HepG2 (cell line): Measurements from ENCODE around the gene KLF9. TPM values are rescaled to one million over a fixed set of nuclear protein-coding genes. Genes with fewer than 3 reads are reported as not detected.

Experiments
- ATAC-seq: fragments of 200-7000 bp; cut with Tn5 transposase; 3 replicates; pipeline ENCODE4 v1.9.1; 2020; ENCODE audit warnings: mild to moderate bottlenecking, moderate library complexity
- BruUV-seq: library from RNA; stranded (reverse); fragments of 400-500 nt; replicated peaks from 2 replicates; lab custom pipeline; 2021; lab: Mats Ljungman, UMichigan
- CTCF ChIA-PET: fragments of 300-600 bp; formaldehyde crosslinking; extraction: SDS; loops from one replicate; lab custom pipeline; 2021; ENCODE audit warnings: low total read pairs, inconsistent platforms, low intra/inter-chr PET ratio; lab: Yijun Ruan, JAX
- POLR2A ChIA-PET: fragments of 350-600 bp; sonication (Branson Sonifier 250); formaldehyde crosslinking; loops from one replicate; lab custom pipeline; 2020; ENCODE audit warnings: antibody characterized with exemption, inconsistent platforms; lab: Yijun Ruan, JAX
- DNase-seq: peaks from one replicate; pipeline ENCODE4 v3.0.0-alpha.2; 2015; ENCODE audit warnings: low spot score
- FAIRE-seq: peaks from 3 replicates; lab custom pipeline; 2011; peaks lifted over from hg19 to GRCh38; lab: Jason Lieb, UNC
- H2AFZ ChIP-seq: one replicate; pipeline ENCODE4 v1.6.1; 2011; ENCODE audit warnings: low read length, inconsistent platforms
- H3K27ac ChIP-seq: fragments of 300-600 bp; 3 replicates; pipeline ENCODE4 v1.8.0; 2011; ENCODE audit warnings: mixed run types, mild to moderate bottlenecking, mixed read lengths, low read length, inconsistent platforms; ENCODE audit not compliant: insufficient read depth; ENCODE audit errors: extremely low read length
- H3K27me3 ChIP-seq, 2 experiments: fragments of 200-600 bp in 1 of 2; 2 replicates in 1 of 2; 3 replicates in 1 of 2; pipeline versions ENCODE4 v1.6.0 to v1.8.0; 2011; ENCODE audit warnings: low read length in 2 of 2, mild to moderate bottlenecking in 2 of 2, moderate library complexity in 2 of 2, inconsistent platforms in 1 of 2; ENCODE audit not compliant: insufficient read depth in 2 of 2, control insufficient read depth in 1 of 2
- H3K36me3 ChIP-seq, 2 experiments: fragments of 200-600 bp in 1 of 2; replicated peaks in 1 of 2; 2 replicates in 1 of 2; 3 replicates in 1 of 2; pipeline versions ENCODE4 v1.5.1 to v1.8.0; 2011; ENCODE audit warnings: low read length in 2 of 2, inconsistent platforms in 1 of 2; ENCODE audit not compliant: insufficient read depth in 2 of 2, control insufficient read depth in 1 of 2
- H3K4me1 ChIP-seq: 2 replicates; pipeline ENCODE4 v1.5.1; 2012; ENCODE audit warnings: low read length, inconsistent platforms; ENCODE audit not compliant: insufficient read depth
- H3K4me2 ChIP-seq: 2 replicates; pipeline ENCODE4 v1.6.0; 2011; ENCODE audit warnings: low read depth, low read length, inconsistent platforms
- H3K4me3 ChIP-seq, 3 experiments: fragments of 200-600 bp in 1 of 3; sonication (generic), shearing (Covaris generic) in 1 of 3; replicated peaks in 1 of 3; 2 replicates each; pipeline ENCODE4 v1.5.1; 2011 to 2016; ENCODE audit warnings: low read length in 3 of 3, inconsistent platforms in 2 of 3, low read depth in 2 of 3, mild to moderate bottlenecking in 2 of 3, control low read depth in 1 of 3, mixed read lengths in 1 of 3; ENCODE audit not compliant: insufficient read depth in 1 of 3
- H3K79me2 ChIP-seq: one replicate; pipeline ENCODE4 v1.6.1; 2011; ENCODE audit warnings: low read length, inconsistent platforms; ENCODE audit not compliant: insufficient read depth
- H3K9ac ChIP-seq: 2 replicates; pipeline ENCODE4 v1.6.0; 2011; ENCODE audit warnings: mild to moderate bottlenecking, low read depth, low read length, inconsistent platforms; ENCODE audit not compliant: insufficient read depth
- H3K9me3 ChIP-seq: 2 replicates; pipeline ENCODE4 v1.5.1; 2012; ENCODE audit warnings: mild to moderate bottlenecking, low read length
- H4K20me1 ChIP-seq: 2 replicates; pipeline ENCODE4 v1.6.0; 2011; ENCODE audit warnings: inconsistent platforms, mild to moderate bottlenecking, low read length, moderate library complexity; ENCODE audit not compliant: insufficient read depth
- CBX1 ChIP-seq: IDR thresholded peaks from one replicate; pipeline ENCODE4 v1.6.1; 2016; ENCODE audit warnings: antibody characterized with exemption, low read depth
- GFI1 ChIP-seq: sonication (generic); formaldehyde crosslinking; IDR thresholded peaks from 2 replicates; pipeline ENCODE4 v1.5.0; 2020; ENCODE audit warnings: missing genetic modification reagents, mild to moderate bottlenecking, borderline replicate concordance
- HNF4G ChIP-seq, 2 experiments: sonication (generic) in 1 of 2; formaldehyde crosslinking in 1 of 2; IDR thresholded peaks; 2 replicates each; pipeline versions ENCODE4 v1.4.0 to v1.6.1; 2011 to 2020; ENCODE audit warnings: borderline replicate concordance in 2 of 2, low read depth in 2 of 2, mild to moderate bottlenecking in 2 of 2, low read length in 1 of 2, missing genetic modification reagents in 1 of 2, moderate library complexity in 1 of 2
- MATR3 ChIP-seq: sonication (generic); formaldehyde crosslinking; IDR thresholded peaks from 2 replicates; pipeline ENCODE4 v1.4.0; 2020; ENCODE audit warnings: missing genetic modification reagents
- MTF2 ChIP-seq: sonication (generic); formaldehyde crosslinking; IDR thresholded peaks from 2 replicates; pipeline ENCODE4 v1.5.0; 2020; ENCODE audit warnings: missing genetic modification reagents, borderline replicate concordance
- SIX4 ChIP-seq: sonication (generic); formaldehyde crosslinking; IDR thresholded peaks from 2 replicates; pipeline ENCODE4 v1.4.0; 2020; ENCODE audit warnings: missing genetic modification reagents
- SRSF1 ChIP-seq: fragments of 200-400 bp; formaldehyde crosslinking; optimal IDR thresholded peaks from 2 replicates; pipeline ENCODE3; 2017; ENCODE audit warnings: mild to moderate bottlenecking, low read depth, low read length, moderate library complexity
- ZBTB10 ChIP-seq: sonication (generic); formaldehyde crosslinking; IDR thresholded peaks from 2 replicates; pipeline ENCODE4 v1.4.0; 2020; ENCODE audit warnings: missing genetic modification reagents, borderline replicate concordance
- ZNF280D ChIP-seq: sonication (generic); formaldehyde crosslinking; IDR thresholded peaks from 2 replicates; pipeline ENCODE4 v1.5.1; 2020; ENCODE audit warnings: mild to moderate bottlenecking, missing genetic modification reagents
- ZNF414 ChIP-seq: sonication (generic); formaldehyde crosslinking; IDR thresholded peaks from 2 replicates; pipeline ENCODE4 v1.5.0; 2020; ENCODE audit warnings: missing genetic modification reagents
- ZNF446 ChIP-seq: sonication (generic); formaldehyde crosslinking; IDR thresholded peaks from 2 replicates; pipeline ENCODE4 v1.5.0; 2020; ENCODE audit warnings: mild to moderate bottlenecking, missing genetic modification reagents
- ZNF710 ChIP-seq: sonication (generic); formaldehyde crosslinking; IDR thresholded peaks from 2 replicates; pipeline ENCODE4 v1.5.0; 2020; ENCODE audit warnings: mild to moderate bottlenecking, missing genetic modification reagents, borderline replicate concordance
- ZNF777 ChIP-seq: sonication (generic); formaldehyde crosslinking; IDR thresholded peaks from 2 replicates; pipeline ENCODE4 v1.4.0; 2020; ENCODE audit warnings: missing genetic modification reagents
- ZNF784 ChIP-seq: sonication (generic); formaldehyde crosslinking; IDR thresholded peaks from 2 replicates; pipeline ENCODE4 v1.5.1; 2020; ENCODE audit warnings: missing genetic modification reagents, mild to moderate bottlenecking, borderline replicate concordance
- WGBS: methylation state at CpG from one replicate; pipeline ENCODE4 v1.1.6; 2017; ENCODE audit warnings: low lambda C conversion rate; 5-methylcytosine and 5-hydroxymethylcytosine counted together
- in situ Hi-C: cut with HindIII; loops from 2 replicates; pipeline ENCODE4 v1.10.0; 2017; ENCODE audit warnings: low pct_unique_long_range_greater_than_20kb; ENCODE audit not compliant: extremely low pct_ligation_motif_present
- intact Hi-C: fragments of 100-400 bp; cut with micrococcal nuclease; formaldehyde crosslinking; loops from one replicate; pipeline ENCODE4 v1.10.0; 2022; ENCODE audit not compliant: unreplicated experiment
- polyA plus RNA-seq, 8 experiments: library from polyadenylated mRNA; depleted of rRNA in 3 of 8; stranded (reverse) in 7 of 8; unstranded in 1 of 8; fragments of >200 nt; fragmentation: Illumina TruSeq in 4 of 8; extraction: Trizol in 4 of 8; gene quantifications; 2 replicates each; pipeline versions ENCODE4 v1.2.1 to v1.2.3, GENCODE V29; 2011 to 2016; ENCODE audit warnings: low read depth in 4 of 8, missing spikeins in 1 of 8, mixed read lengths in 1 of 8; ENCODE audit not compliant: insufficient read depth in 1 of 8
- total RNA-seq, 5 experiments: library from RNA; depleted of rRNA; stranded (reverse); fragments of >200 nt; fragmentation: Illumina TruSeq; extraction: Trizol; gene quantifications; 2 replicates each; pipeline ENCODE4 v1.2.3, GENCODE V29; 2016; ENCODE audit warnings: low read depth in 1 of 5

Gene KLF9
- total and polyA plus RNA-seq, 2 of the 13 experiments (the other 11 are each of a cell fraction or from before 2014, with no cell fraction given), result 5.7 to 7.2 TPM

- ATAC-seq, result no peak; the same call in 2 of the 3 replicates
- no peaks in the 10 kb centered on the region for H3K36me3 ChIP-seq
- H3K4me2 ChIP-seq, result peak overlapping the region; percentile 99
- no peak overlapping the region for H2AFZ ChIP-seq
- WGBS, result 3% methylated on average over 13 of the region's 53 CpGs
- CTCF ChIA-PET, result no interaction called here
- FAIRE-seq, result no peak
- H3K9me3 ChIP-seq, result no peaks in the 10 kb centered on the region
- H3K4me3 ChIP-seq, result peak overlapping the region; percentile 74 to 88 (median 84); a peak in 5 of 6 replicates
- peaks cover 0 to 9% of the 10 kb centered on the region in 2 experiments; a peak in 2 of 5 replicates for H3K27me3 ChIP-seq
- peak overlapping the region; percentile 89 for H3K9ac ChIP-seq
- peaks cover 44% of the 10 kb centered on the region for H3K79me2 ChIP-seq
- no peak for DNase-seq
- in situ Hi-C loops, result loop anchor here (10.0 kb wide), 1 partner anchor 149 kb away; no protein-coding TSS in a partner anchor
- POLR2A ChIA-PET, result interaction anchor here (1.2 kb wide), 1 partner anchor 72 kb away, joined by 3 read pairs; no protein-coding TSS in a partner anchor
- H3K27ac ChIP-seq, result peak overlapping the region; percentile 95
- peaks cover 49% of the 10 kb centered on the region for H3K4me1 ChIP-seq
- intact Hi-C loops, result loop anchor here (5.0 kb wide), 2 partner anchors 61 to 156 kb away; partner anchors contain the start of gene SMC5
- BruUV-seq, result no TSS peak
- peaks cover 12% of the 10 kb centered on the region; the same call in 1 of the 2 replicates for H4K20me1 ChIP-seq
- TF ChIP-seq SRSF1 (no peak), ZBTB10 (CRISPR knock-in tag) (peak; percentile 46; the same call in 1 of the 2 replicates), ZNF446 (CRISPR knock-in tag) (no peak), CBX1 (no peak), HNF4G (IDR thresholded peaks at IDR 0.05; ENCODE audit: borderline replicate concordance, low read depth, low read length) (no peak; the same call in 1 of the 2 replicates), HNF4G (CRISPR knock-in tag; IDR thresholded peaks at IDR 0.05; ENCODE audit: borderline replicate concordance, low read depth) (no peak), ZNF414 (CRISPR knock-in tag) (0 out of 2 replicates have a peak, but pooled peaks have one; percentile 19), MTF2 (CRISPR knock-in tag) (no peak), ZNF784 (CRISPR knock-in tag) (no peak), SIX4 (CRISPR knock-in tag) (no peak), ZNF280D (no peak), MATR3 (CRISPR knock-in tag) (no peak), GFI1 (no peak), ZNF777 (CRISPR knock-in tag) (peak; percentile 99), ZNF710 (CRISPR knock-in tag) (no peak)
These were observed 1.0 kb downstream of the KLF9 start for GRCh38 chr9:70413464-70413798.
